ENCODE data around the gene GPR176. TPM values are rescaled to one million over a fixed set of nuclear protein-coding genes. Genes with fewer than 3 reads are reported as not detected.

GPR176 gene
- polyA plus RNA-seq, 3 donors: 0.08 to 0.18 TPM; not detected in 1

GRCh38 chr15:39888243-39888642 is 31.8 kb downstream of the GPR176 start:
- no peak for DNase-seq
- H4K20me1 ChIP-seq (ENCODE audit: insufficient read depth, low read length): no peaks in the 10 kb centered on the region
- no peaks in the 10 kb centered on the region for H3K9me3 Mint-ChIP-seq
- no peaks in the 10 kb centered on the region for H3K36me3 Mint-ChIP-seq
- H3K27me3 Mint-ChIP-seq (ENCODE audit: low read depth in 3 of 3): peaks cover 0 to 1% (median 1%) of the 10 kb centered on the region in 3 donors
- no peaks in the 10 kb centered on the region for H3K4me1 ChIP-seq (ENCODE audit: control insufficient read depth in 1 of 2, insufficient read depth in 2 of 2, low read length in 2 of 2)
- H3K4me2 ChIP-seq (replicated peaks; ENCODE audit: extremely low read depth, low read length, poor library complexity, severe bottlenecking): no peak overlapping the region
- TF ChIP-seq CTCF (IDR thresholded peaks at IDR 0.05): no peak
- no peak overlapping the region for H3K4me3 Mint-ChIP-seq
- H3K9me3 ChIP-seq (replicated peaks in 1 of 2; ENCODE audit: control insufficient read depth in 1 of 2, insufficient read depth in 1 of 2, low read length in 2 of 2): no peaks in the 10 kb centered on the region
- no peak overlapping the region for H3K27ac ChIP-seq (ENCODE audit: low read depth in 1 of 2, low read length in 2 of 2)
- H3K36me3 ChIP-seq (replicated peaks in 1 of 2; ENCODE audit: control insufficient read depth in 1 of 2, insufficient read depth in 2 of 2, low read length in 2 of 2): no peaks in the 10 kb centered on the region
- H3K27ac Mint-ChIP-seq: no peak overlapping the region
- H3K27me3 ChIP-seq (ENCODE audit: control insufficient read depth in 2 of 2, insufficient read depth in 2 of 2, low read length in 2 of 2): no peaks in the 10 kb centered on the region
- no peak overlapping the region for H3K4me3 ChIP-seq (replicated peaks in 1 of 3; ENCODE audit: low read depth in 2 of 3, low read length in 3 of 3)
- H3K9ac ChIP-seq (ENCODE audit: insufficient read depth, low read length, poor library complexity, severe bottlenecking): no peak overlapping the region
- intact Hi-C loops (cut with micrococcal nuclease): no loop called here
- peaks cover 5% of the 10 kb centered on the region for H3K4me1 Mint-ChIP-seq
- H2AFZ ChIP-seq (ENCODE audit: insufficient read depth, low read depth, low read length, poor library complexity, severe bottlenecking): no peak overlapping the region
- WGBS (ENCODE audit: insufficient coverage): no CpG with 5 or more reads among the region's 1 CpG
- H3K79me2 ChIP-seq (ENCODE audit: insufficient read depth, low read length): no peaks in the 10 kb centered on the region

- Mint-ChIP-seq H3K36me3 (no peaks in the 10 kb centered on the region), H3K27me3 (ENCODE audit: low read depth in 3 of 3) (peaks cover 0 to 1% (median 1%) of the 10 kb centered on the region in 3 donors), H3K27ac (no peak overlapping the region), H3K4me1 (peaks cover 5% of the 10 kb centered on the region), H3K9me3 (no peaks in the 10 kb centered on the region), H3K4me3 (no peak overlapping the region)
- Histone ChIP-seq H3K9me3 (replicated peaks in 1 of 2; ENCODE audit: control insufficient read depth in 1 of 2, insufficient read depth in 1 of 2, low read length in 2 of 2) (no peaks in the 10 kb centered on the region), H3K27me3 (ENCODE audit: control insufficient read depth in 2 of 2, insufficient read depth in 2 of 2, low read length in 2 of 2) (no peaks in the 10 kb centered on the region), H3K79me2 (ENCODE audit: insufficient read depth, low read length) (no peaks in the 10 kb centered on the region), H4K20me1 (ENCODE audit: insufficient read depth, low read length) (no peaks in the 10 kb centered on the region), H3K36me3 (replicated peaks in 1 of 2; ENCODE audit: control insufficient read depth in 1 of 2, insufficient read depth in 2 of 2, low read length in 2 of 2) (no peaks in the 10 kb centered on the region), H3K4me3 (replicated peaks in 1 of 3; ENCODE audit: low read depth in 2 of 3, low read length in 3 of 3) (no peak overlapping the region), H3K27ac (ENCODE audit: low read depth in 1 of 2, low read length in 2 of 2) (no peak overlapping the region), H3K4me2 (replicated peaks; ENCODE audit: extremely low read depth, low read length, poor library complexity, severe bottlenecking) (no peak overlapping the region), H3K4me1 (ENCODE audit: control insufficient read depth in 1 of 2, insufficient read depth in 2 of 2, low read length in 2 of 2) (no peaks in the 10 kb centered on the region), H3K9ac (ENCODE audit: insufficient read depth, low read length, poor library complexity, severe bottlenecking) (no peak overlapping the region), H2AFZ (ENCODE audit: insufficient read depth, low read depth, low read length, poor library complexity, severe bottlenecking) (no peak overlapping the region)
- WGBS (ENCODE audit: insufficient coverage): no CpG with 5 or more reads among the region's 1 CpG
- DNase-seq: no peak
- intact Hi-C loops (cut with micrococcal nuclease): no loop called here
- no peak for TF ChIP-seq CTCF (IDR thresholded peaks at IDR 0.05)
Measured at GRCh38 chr15:39887832-39888231, 32.2 kb downstream of the GPR176 start.
